Ovary (tissue), 9 donors: ENCODE data around the gene NRARP. TPM values are rescaled to one million over a fixed set of nuclear protein-coding genes. Genes with fewer than 3 reads are reported as not detected.
"Not testable (repeated sequence)": the region's sequence is repeated elsewhere in the genome, so short reads cannot be mapped to it uniquely, and the experiment has no call there.

Experiments
- DNase-seq, 5 donors: peaks; one replicate each; pipeline ENCODE4 v3.0.0-alpha.2; 2019 to 2020
- H3K27ac ChIP-seq, 2 donors: fragments of 200-600 bp; one replicate each; pipeline versions ENCODE4 v1.5.1 to v1.8.0; 2019 to 2022
- H3K27me3 ChIP-seq: fragments of 200-600 bp; one replicate; pipeline ENCODE4 v1.8.0; 2022
- H3K36me3 ChIP-seq: fragments of 200-600 bp; sonication (generic); one replicate; pipeline ENCODE4 v1.5.1; 2019
- H3K4me1 ChIP-seq: one replicate; pipeline ENCODE4 v1.8.1; 2013; ENCODE audit warnings: mild to moderate bottlenecking, moderate library complexity; ENCODE audit not compliant: insufficient read depth
- H3K4me3 ChIP-seq: fragments of 200-600 bp; sonication (generic); one replicate; pipeline ENCODE4 v1.5.1; 2017
- H3K9me3 ChIP-seq, 2 donors: fragments of 200-600 bp in 1 of 2; sonication (generic) in 1 of 2; one replicate each; pipeline versions ENCODE4 v1.5.1 to v1.8.1; 2013 to 2019; ENCODE audit warnings: mild to moderate bottlenecking in 1 of 2, moderate library complexity in 1 of 2
- EP300 ChIP-seq: sonication (generic); formaldehyde crosslinking; IDR thresholded peaks from one replicate; pipeline ENCODE4 v1.6.1; 2017; ENCODE audit warnings: antibody characterized with exemption
- POLR2A ChIP-seq: fragments of 450-650 bp; IDR thresholded peaks from one replicate; pipeline ENCODE4 v1.6.1; 2017; ENCODE audit warnings: antibody characterized with exemption, mild to moderate bottlenecking, moderate library complexity
- WGBS, 3 donors: extraction: QIAGEN DNeasy Blood & Tissue Kit in 1 of 3; methylation state at CpG; one replicate each; pipeline versions ENCODE4 v1.1.5 to v1.1.7; 2013 to 2017; 5-methylcytosine and 5-hydroxymethylcytosine counted together
- intact Hi-C, 4 donors: fragments of 100-400 bp; cut with DNase I; formaldehyde crosslinking; loops; one replicate each; pipeline versions ENCODE4 v1.11.0 to v1.15.1; 2022 to 2023
- polyA plus RNA-seq, 2 donors: library from polyadenylated mRNA; stranded (reverse); fragments of 200-250 nt in 1 of 2; fragments of 350-450 nt in 1 of 2; fragmentation: Illumina TruSeq in 1 of 2; extraction: RNeasy Lipid Tissue Mini Kit (QIAGEN cat#74804) in 1 of 2; gene quantifications; one replicate each; pipeline ENCODE4 v1.2.3, GENCODE V29; 2013 to 2014
- total RNA-seq, 7 donors: library from RNA; depleted of rRNA in 2 of 7; stranded (reverse); fragments of >200 nt in 2 of 7; fragmentation: NEBNext Ultra II Directional in 3 of 7; extraction: Animal tissue kit (Norgen Biotek cat#: 25700) in 3 of 7; gene quantifications; one replicate each; pipeline versions ENCODE4 v1.1.0 to v1.2.4, GENCODE V29; 2016 to 2023
- TF ChIP-seq, protein P1 (sequence below), 3 donors: fragments of 450-650 bp in 2 of 3; fragments of 200-600 bp in 1 of 3; IDR thresholded peaks; one replicate each; pipeline versions ENCODE4 v1.5.1 to v1.8.0; 2016 to 2022; ENCODE audit warnings: antibody characterized with exemption in 3 of 3, mild to moderate bottlenecking in 1 of 3
- donor health status: DM: no; HTN: no; CAD: no; lungs with moderate emphysema.
- donor health status: DM: no; HTN: no; CAD: no.
- donor health status: Bipolar disorder and iron deficiency.
- donor health status: DM: yes; HTN: yes; CAD: no.
- donor health status: DM: no; HTN: no; CAD: no.
- donor health status: DM: yes; HTN: yes; CAD: no.

NRARP gene
- total and polyA plus RNA-seq, 9 donors = 1.3 to 13.8 (median 3.7) TPM

DNA sequence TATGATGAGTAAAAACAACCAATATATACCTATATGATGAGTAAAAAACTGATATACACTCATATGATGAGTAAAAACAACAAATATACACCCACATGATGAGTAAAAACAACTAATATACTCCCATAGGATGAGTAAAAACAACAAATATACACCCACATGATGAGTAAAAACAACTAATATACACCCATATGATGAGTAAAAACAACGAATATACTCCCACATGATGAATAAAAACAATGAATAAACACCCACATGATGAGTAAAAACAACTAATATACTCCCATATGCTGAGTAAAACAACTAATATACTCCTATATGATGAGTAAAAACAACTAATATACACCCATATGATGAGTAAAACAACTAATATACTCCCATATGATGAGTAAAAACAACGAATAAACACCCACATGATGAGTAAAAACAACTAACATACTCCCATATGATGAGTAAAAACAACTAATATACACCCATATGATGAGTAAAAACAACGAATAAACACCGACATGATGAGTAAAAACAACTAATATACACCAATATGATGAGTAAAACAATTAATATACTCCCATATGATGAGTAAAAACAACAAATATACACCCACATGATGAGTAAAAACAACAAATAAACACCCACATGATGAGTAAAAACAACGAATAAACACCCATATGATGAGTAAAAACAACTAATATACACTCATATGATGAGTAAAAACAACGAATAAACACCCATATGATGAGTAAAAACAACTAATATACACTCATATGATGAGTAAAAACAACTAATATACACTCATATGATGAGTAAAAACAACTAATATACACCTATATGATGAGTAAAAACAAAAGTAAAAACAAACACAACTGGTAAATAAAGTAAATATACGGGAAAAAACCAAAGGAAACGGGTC, 25.8 kb upstream of the NRARP start:
- DNase-seq = not testable (repeated sequence)

DNA sequence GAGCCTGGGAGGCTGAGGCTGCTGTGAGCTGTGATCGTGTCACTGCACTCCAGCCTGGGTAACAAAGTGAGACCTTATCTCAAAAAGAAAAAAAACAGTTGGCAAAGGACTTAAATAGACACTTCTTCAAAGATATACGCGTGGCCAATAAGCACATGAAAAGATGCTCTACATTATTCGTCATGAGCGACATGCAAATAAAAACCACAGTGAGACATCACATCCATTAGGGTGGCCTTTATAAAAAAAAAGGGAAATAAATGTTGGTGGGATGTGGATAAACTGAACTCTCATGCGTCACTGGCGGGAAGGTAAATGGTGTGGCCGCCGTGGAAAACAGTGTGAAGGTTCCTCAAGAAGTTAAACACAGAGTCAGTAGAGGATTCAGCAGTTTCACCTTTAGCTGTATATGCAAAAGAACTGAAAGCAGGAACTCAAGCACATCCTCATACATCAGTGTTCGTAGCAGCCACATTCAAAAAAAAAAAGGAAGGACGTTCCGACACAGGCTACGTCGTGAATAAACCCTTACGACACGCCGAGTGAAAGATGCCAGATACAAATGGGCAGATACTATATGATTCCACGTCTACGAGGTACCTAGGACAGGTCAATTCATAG, 24.5 kb upstream of the NRARP start:
- Histone ChIP-seq H3K9me3 (no peaks in the 10 kb centered on the region), H3K27ac (no peak overlapping the region), H3K4me3 (no peak overlapping the region), H3K27me3 (no peaks in the 10 kb centered on the region), H3K4me1 (no peaks in the 10 kb centered on the region), H3K36me3 (no peaks in the 10 kb centered on the region)
- TF ChIP-seq EP300 (no peak), POLR2A (no peak)
- TF ChIP-seq, protein P1, sequence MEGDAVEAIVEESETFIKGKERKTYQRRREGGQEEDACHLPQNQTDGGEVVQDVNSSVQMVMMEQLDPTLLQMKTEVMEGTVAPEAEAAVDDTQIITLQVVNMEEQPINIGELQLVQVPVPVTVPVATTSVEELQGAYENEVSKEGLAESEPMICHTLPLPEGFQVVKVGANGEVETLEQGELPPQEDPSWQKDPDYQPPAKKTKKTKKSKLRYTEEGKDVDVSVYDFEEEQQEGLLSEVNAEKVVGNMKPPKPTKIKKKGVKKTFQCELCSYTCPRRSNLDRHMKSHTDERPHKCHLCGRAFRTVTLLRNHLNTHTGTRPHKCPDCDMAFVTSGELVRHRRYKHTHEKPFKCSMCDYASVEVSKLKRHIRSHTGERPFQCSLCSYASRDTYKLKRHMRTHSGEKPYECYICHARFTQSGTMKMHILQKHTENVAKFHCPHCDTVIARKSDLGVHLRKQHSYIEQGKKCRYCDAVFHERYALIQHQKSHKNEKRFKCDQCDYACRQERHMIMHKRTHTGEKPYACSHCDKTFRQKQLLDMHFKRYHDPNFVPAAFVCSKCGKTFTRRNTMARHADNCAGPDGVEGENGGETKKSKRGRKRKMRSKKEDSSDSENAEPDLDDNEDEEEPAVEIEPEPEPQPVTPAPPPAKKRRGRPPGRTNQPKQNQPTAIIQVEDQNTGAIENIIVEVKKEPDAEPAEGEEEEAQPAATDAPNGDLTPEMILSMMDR (IDR thresholded peaks at IDR 0.05) = no peak
- intact Hi-C loops = no loop called here
- peak in 1 of 5 donors; percentile 1 for DNase-seq
- 92 to 94% (median 92%) methylated on average over 19 of the region's 19 CpGs for WGBS, 3 donors

More for the DNA sequence above, 25.8 kb upstream of the NRARP start:
- intact Hi-C loops, H3K9me3 ChIP-seq, H3K4me1 ChIP-seq, H3K27me3 ChIP-seq, H3K4me3 ChIP-seq, H3K36me3 ChIP-seq, H3K27ac ChIP-seq: not testable (repeated sequence)
- WGBS, 3 donors = 69 to 79% (median 73%) methylated on average over 8 of the region's 8 CpGs

DNA sequence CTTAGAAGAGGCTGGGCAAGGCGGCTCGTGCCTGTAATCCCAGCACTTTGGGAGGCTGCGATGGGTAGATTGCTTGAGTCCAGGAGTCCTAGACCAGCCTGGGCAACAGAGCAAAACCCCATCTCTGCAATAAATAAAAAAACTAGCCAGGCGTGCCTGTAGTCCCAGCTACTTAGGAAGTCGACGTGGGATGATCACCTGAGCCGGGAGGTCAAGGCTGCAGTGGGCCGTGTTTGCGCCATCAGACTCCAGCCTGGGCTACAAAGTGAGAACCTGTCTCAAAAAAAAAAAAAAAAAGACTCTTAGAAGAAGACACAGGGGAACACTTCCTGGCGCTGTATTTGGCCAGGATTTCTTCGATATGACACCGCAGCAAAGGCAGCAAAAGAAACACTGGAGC, 23.7 kb upstream of the NRARP start:
- peak in 1 of 5 donors; percentile 3 for DNase-seq
- Histone ChIP-seq H3K27me3 (no peaks in the 10 kb centered on the region), H3K27ac (no peak overlapping the region), H3K4me3 (no peak overlapping the region), H3K9me3 (no peaks in the 10 kb centered on the region), H3K4me1 (no peaks in the 10 kb centered on the region), H3K36me3 (no peaks in the 10 kb centered on the region)
- TF ChIP-seq, protein P1 (IDR thresholded peaks at IDR 0.05) = no peak
- TF ChIP-seq EP300 = no peak
- no peak for TF ChIP-seq POLR2A
- intact Hi-C loops = no loop called here
- 89 to 91% (median 89%) methylated on average over 12 of the region's 12 CpGs for WGBS, 3 donors

DNA sequence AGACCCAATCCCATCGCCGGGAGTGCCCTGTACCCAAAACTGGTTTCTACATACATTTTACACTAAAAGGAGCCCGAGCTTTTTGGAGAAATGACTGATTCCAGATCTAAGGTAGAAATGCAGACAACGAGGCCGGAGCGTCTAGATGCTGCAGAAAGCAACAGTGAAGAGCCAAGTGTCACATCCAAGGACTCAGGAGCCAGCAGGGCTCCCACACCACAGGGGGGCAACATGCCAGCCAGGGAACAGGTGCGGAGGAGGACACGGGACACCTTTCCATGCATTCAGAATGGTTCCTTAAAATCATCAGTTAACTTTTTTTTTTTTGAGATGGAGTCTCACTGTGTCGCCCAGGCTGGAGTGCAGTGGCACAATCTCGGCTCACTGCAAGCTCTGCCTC, 23.1 kb upstream of the NRARP start:
- intact Hi-C loops = no loop called here
- Histone ChIP-seq H3K4me1 (no peaks in the 10 kb centered on the region), H3K27me3 (no peaks in the 10 kb centered on the region), H3K4me3 (no peak overlapping the region), H3K27ac (no peak overlapping the region), H3K36me3 (no peaks in the 10 kb centered on the region), H3K9me3 (no peaks in the 10 kb centered on the region)
- TF ChIP-seq POLR2A = no peak
- TF ChIP-seq, protein P1 (IDR thresholded peaks at IDR 0.05) = no peak
- no peak for TF ChIP-seq EP300
- 94 to 95% (median 94%) methylated on average over 10 of the region's 10 CpGs for whole genome bisulfite sequencing, 3 donors
- DNase-seq = peak in 1 of 5 donors; percentile 4
